Measurements from ENCODE around the gene CFAP119. TPM values are rescaled to one million over a fixed set of nuclear protein-coding genes. Genes with fewer than 3 reads are reported as not detected.
A peak's percentile ranks its signal among the peaks of the same experiment; 100 is the strongest.

CFAP119 gene
- total and polyA plus RNA-seq, 2 donors (not counting 3 experiments of a cell fraction or from before 2014, with no cell fraction given), result 6.5 to 9.5 TPM

GRCh38 chr16:30747331-30747730, 14.5 kb downstream of the CFAP119 start:
- Histone ChIP-seq H3K4me2 (ENCODE audit: insufficient read depth, low read length) (peak overlapping the region; percentile 74), H3K36me3 (ENCODE audit: control insufficient read depth in 2 of 2, extremely low read depth in 1 of 2, insufficient read depth in 2 of 2, low read length in 2 of 2) (peaks cover 4 to 8% of the 10 kb centered on the region in 2 experiments), H3K27me3 (ENCODE audit: control insufficient read depth in 2 of 2, insufficient read depth in 2 of 2, low read length in 2 of 2) (no peaks in the 10 kb centered on the region), H3K9me1 (replicated peaks; ENCODE audit: control insufficient read depth, extremely low read depth, insufficient read depth, low read length) (no peaks in the 10 kb centered on the region), H3K27ac (ENCODE audit: insufficient read depth, low read depth, low read length) (peak overlapping the region; percentile 47), H3K4me3 (replicated peaks in 1 of 3; ENCODE audit: insufficient read depth in 1 of 3, low read depth in 1 of 3, low read length in 3 of 3) (no peak overlapping the region), H3K9ac (replicated peaks; ENCODE audit: extremely low read depth, insufficient read depth, low read length) (peak overlapping the region; percentile 68), H3K4me1 (ENCODE audit: control insufficient read depth, extremely low read depth, insufficient read depth, low read length) (peaks cover 7% of the 10 kb centered on the region), H3K9me3 (replicated peaks; ENCODE audit: control insufficient read depth, insufficient read depth, low read length) (no peaks in the 10 kb centered on the region), H2AFZ (ENCODE audit: low read depth, low read length) (peak overlapping the region; percentile 91), H4K20me1 (replicated peaks; ENCODE audit: control insufficient read depth, extremely low read depth, insufficient read depth, low read length) (no peaks in the 10 kb centered on the region), H3K79me2 (ENCODE audit: control insufficient read depth, insufficient read depth, low read length) (peaks cover 17% of the 10 kb centered on the region)
- CTCF ChIA-PET, result interaction anchor here (1.0 to 1.2 kb wide), 2 partner anchors 13 to 24 kb away, joined by 3 to 4 read pairs; no protein-coding TSS in a partner anchor
- intact Hi-C loops (cut with micrococcal nuclease) (loop anchor here (5.0 kb wide), 1 partner anchor 50 kb away; the partner anchor contains the start of gene SRCAP), dilution Hi-C loops (cut with MboI; ENCODE audit: extremely low pct_ligation_motif_present, low sequenced_read_pairs) (no loop called here)
- POLR2A ChIA-PET, result interaction anchor here (0.6 kb wide), 1 partner anchor 433 kb away, joined by 3 read pairs; no protein-coding TSS in a partner anchor
- DNase-seq (ENCODE audit: low read depth, low spot score), result no peak
- no TSS peak for BruUV-seq (replicated peaks)
- no peak for TF ChIP-seq CTCF (IDR thresholded peaks at IDR 0.05; ENCODE audit: extremely low read depth in 1 of 2, insufficient read depth in 1 of 2, low read depth in 1 of 2, low read length in 2 of 2)
- TF ChIP-seq POLR2AphosphoS5 (IDR thresholded peaks at IDR 0.05; ENCODE audit: insufficient read depth, low read depth, low read length), result no peak
- TF ChIP-seq FOS (IDR thresholded peaks at IDR 0.05; ENCODE audit: borderline replicate concordance, insufficient read depth, low read length), result no peak
- TF ChIP-seq, protein P1, sequence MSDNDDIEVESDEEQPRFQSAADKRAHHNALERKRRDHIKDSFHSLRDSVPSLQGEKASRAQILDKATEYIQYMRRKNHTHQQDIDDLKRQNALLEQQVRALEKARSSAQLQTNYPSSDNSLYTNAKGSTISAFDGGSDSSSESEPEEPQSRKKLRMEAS (IDR thresholded peaks at IDR 0.05; ENCODE audit: insufficient read depth, insufficient read length), result no peak
- no peak for TF ChIP-seq POLR2A (IDR thresholded peaks at IDR 0.05; ENCODE audit: low read depth, low read length)
- TF ChIP-seq JUN (IDR thresholded peaks at IDR 0.05; ENCODE audit: borderline replicate concordance, insufficient read depth, insufficient read length, low read depth), result no peak
- TF ChIP-seq GATA2 (IDR thresholded peaks at IDR 0.05; ENCODE audit: insufficient read depth, insufficient read length, low read depth, low read length), result no peak
- TF ChIP-seq EZH2 (IDR thresholded peaks at IDR 0.05; ENCODE audit: borderline replicate concordance, low read depth, low read length, severe bottlenecking), result no peak
- no peak for TF ChIP-seq MYC (IDR thresholded peaks at IDR 0.05; ENCODE audit: low read depth, low read length)
- FAIRE-seq, result no peak

Measured in endothelial cell of umbilical vein (primary cell).